Vagina (tissue), 2 donors: ENCODE results near the gene TTC13.

Experiments
- POLR2A ChIP-seq, 2 donors: fragments of 450-650 bp; IDR thresholded peaks; one replicate each; pipeline ENCODE4 v1.6.1; 2017; ENCODE audit warnings: antibody characterized with exemption in 2 of 2, mild to moderate bottlenecking in 2 of 2, moderate library complexity in 2 of 2
- POLR2AphosphoS5 ChIP-seq, 2 donors: sonication (generic); formaldehyde crosslinking; IDR thresholded peaks; one replicate each; pipeline ENCODE4 v1.9.0; 2017; ENCODE audit warnings: antibody characterized with exemption in 2 of 2, mild to moderate bottlenecking in 2 of 2, low read depth in 1 of 2; ENCODE audit not compliant: insufficient read depth in 1 of 2

- no peak for TF ChIP-seq POLR2AphosphoS5 (IDR thresholded peaks at IDR 0.05; ENCODE audit: insufficient read depth in 1 of 2, low read depth in 1 of 2)
- no peak for TF ChIP-seq POLR2A (IDR thresholded peaks at IDR 0.05)
Measured at GRCh38 chr1:230875370-230875769, 103.3 kb downstream of the TTC13 start.
